Tibial nerve (tissue), 4 donors: Measurements from ENCODE around the gene ITM2C. TPM values are rescaled to one million over a fixed set of nuclear protein-coding genes. Genes with fewer than 3 reads are reported as not detected.

Source experiments
- DNase-seq, 2 donors: peaks; one replicate each; pipeline ENCODE4 v3.0.0-alpha.2; 2019; ENCODE audit warnings: low spot score in 2 of 2
- H3K27ac ChIP-seq, 4 donors: fragments of 200-600 bp; sonication (generic) in 3 of 4; one replicate each; pipeline ENCODE4 v1.5.1; 2017 to 2019; ENCODE audit warnings: mild to moderate bottlenecking in 1 of 4
- H3K27me3 ChIP-seq, 2 donors: fragments of 200-600 bp; sonication (generic) in 1 of 2; one replicate each; pipeline versions ENCODE4 v1.5.1 to v1.6.0; 2017 to 2019
- H3K36me3 ChIP-seq, 3 donors: fragments of 200-600 bp; sonication (generic); one replicate each; pipeline ENCODE4 v1.5.1; 2018 to 2019
- H3K4me1 ChIP-seq, 4 donors: fragments of 200-600 bp; sonication (generic) in 3 of 4; one replicate each; pipeline ENCODE4 v1.5.1; 2017 to 2019
- H3K4me3 ChIP-seq, 4 donors: fragments of 200-600 bp; sonication (generic) in 3 of 4; one replicate each; pipeline ENCODE4 v1.5.1; 2017 to 2019; ENCODE audit warnings: mild to moderate bottlenecking in 1 of 4, moderate library complexity in 1 of 4
- H3K9me3 ChIP-seq, 4 donors: fragments of 200-600 bp; sonication (generic) in 3 of 4; one replicate each; pipeline ENCODE4 v1.5.1; 2017 to 2019
- CTCF ChIP-seq, 5 experiments: fragments of 200-600 bp in 3 of 5; fragments of 450-650 bp in 2 of 5; sonication (generic) in 3 of 5; IDR thresholded peaks; one replicate each; pipeline ENCODE4 v1.5.1; 2016 to 2019; ENCODE audit warnings: antibody characterized with exemption in 5 of 5, mild to moderate bottlenecking in 3 of 5, moderate library complexity in 2 of 5
- EP300 ChIP-seq, 2 donors: sonication (generic); formaldehyde crosslinking; IDR thresholded peaks; one replicate each; pipeline ENCODE4 v1.6.1; 2017; ENCODE audit warnings: antibody characterized with exemption in 2 of 2, mild to moderate bottlenecking in 1 of 2
- POLR2A ChIP-seq, 2 donors: fragments of 450-650 bp; IDR thresholded peaks; one replicate each; pipeline ENCODE4 v1.6.1; 2017; ENCODE audit warnings: antibody characterized with exemption in 2 of 2, mild to moderate bottlenecking in 2 of 2, moderate library complexity in 2 of 2
- WGBS, 2 donors: methylation state at CpG; one replicate each; pipeline ENCODE4 v1.1.5; 2018; 5-methylcytosine and 5-hydroxymethylcytosine counted together
- total RNA-seq, 4 donors: library from RNA; depleted of rRNA; stranded (reverse); fragments of >200 nt; gene quantifications; one replicate each; pipeline ENCODE4 v1.1.0, GENCODE V29; 2016

ITM2C gene
- total RNA-seq, 4 donors from 2014 or later: 80.1 to 146 (median 128) TPM

GRCh38 chr2:230919240-230919639 is 54.5 kb downstream of the ITM2C start:
- 69 to 78% methylated on average over 2 of the region's 2 CpGs for WGBS, 2 donors
- no peaks in the 10 kb centered on the region for H3K36me3 ChIP-seq
- no peak for DNase-seq
- TF ChIP-seq POLR2A (IDR thresholded peaks at IDR 0.05): no peak
- TF ChIP-seq CTCF (IDR thresholded peaks at IDR 0.05): no peak
- TF ChIP-seq EP300 (IDR thresholded peaks at IDR 0.05): no peak
- H3K9me3 ChIP-seq: no peaks in the 10 kb centered on the region
- H3K27me3 ChIP-seq: no peaks in the 10 kb centered on the region
- H3K27ac ChIP-seq: no peak overlapping the region
- H3K4me3 ChIP-seq: no peak overlapping the region
- H3K4me1 ChIP-seq: no peaks in the 10 kb centered on the region

- H3K4me1 ChIP-seq: no peaks in the 10 kb centered on the region
- no peaks in the 10 kb centered on the region for H3K27me3 ChIP-seq
- DNase-seq: no peak
- 36 to 55% methylated on average over 2 of the region's 2 CpGs for WGBS, 2 donors
- H3K4me3 ChIP-seq: no peak overlapping the region
- no peaks in the 10 kb centered on the region for H3K9me3 ChIP-seq
- H3K27ac ChIP-seq: no peak overlapping the region
- H3K36me3 ChIP-seq: no peaks in the 10 kb centered on the region
- TF ChIP-seq EP300 (IDR thresholded peaks at IDR 0.05) (no peak), CTCF (IDR thresholded peaks at IDR 0.05) (no peak), POLR2A (IDR thresholded peaks at IDR 0.05) (no peak)
Observed at GRCh38 chr2:230919681-230920080, 54.9 kb downstream of the ITM2C start.

GRCh38 chr2:230920167-230920566 is 55.4 kb downstream of the ITM2C start:
- DNase-seq: no peak
- no peak for TF ChIP-seq EP300 (IDR thresholded peaks at IDR 0.05)
- TF ChIP-seq POLR2A (IDR thresholded peaks at IDR 0.05): no peak
- TF ChIP-seq CTCF (IDR thresholded peaks at IDR 0.05): no peak
- WGBS, 2 donors: 42 to 49% methylated on average over 2 of the region's 2 CpGs

DNA sequence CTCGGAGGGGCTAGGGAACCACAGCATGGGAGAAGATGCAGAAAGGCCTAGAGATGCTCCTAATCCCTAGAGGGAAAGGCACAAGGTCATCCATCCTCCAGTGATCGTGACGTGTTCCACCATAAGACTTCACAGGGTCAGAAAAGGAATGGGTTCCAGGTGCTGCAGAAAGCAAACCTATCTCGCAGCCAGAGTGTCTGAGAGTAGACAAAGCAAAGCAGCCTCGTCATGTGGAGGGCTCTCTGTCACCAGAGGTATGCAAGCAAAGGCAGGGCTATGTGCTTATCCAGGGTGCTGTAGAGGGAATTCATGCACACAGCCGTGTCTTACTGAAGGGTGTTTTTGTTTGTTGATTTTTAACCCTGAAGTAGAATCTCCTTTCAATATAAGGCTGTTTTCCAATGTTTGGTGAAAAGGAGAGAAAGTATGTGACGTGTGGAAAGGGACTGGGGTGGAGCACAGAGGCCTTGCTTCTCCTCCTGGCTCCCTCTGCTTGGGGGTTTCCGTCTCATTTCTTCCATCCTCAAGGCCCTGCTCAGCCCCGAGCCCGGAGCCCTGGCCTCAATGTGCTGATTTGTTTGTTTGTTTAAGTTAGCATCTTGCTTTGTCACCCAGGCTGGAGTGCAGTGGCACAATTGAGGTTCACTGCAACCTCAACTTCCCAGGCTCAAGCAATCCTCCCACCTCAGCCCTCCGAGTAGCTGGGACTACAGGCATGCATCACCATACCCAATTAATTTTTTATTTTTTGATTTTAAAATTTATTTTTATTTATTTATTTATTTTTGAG is 57.3 kb downstream of the ITM2C start:
- no peak overlapping the region for H3K27ac ChIP-seq
- H3K4me3 ChIP-seq: no peak overlapping the region
- no peaks in the 10 kb centered on the region for H3K36me3 ChIP-seq
- 79% methylated on average over 11 of the region's 11 CpGs for WGBS, 2 donors
- H3K9me3 ChIP-seq: no peaks in the 10 kb centered on the region
- H3K27me3 ChIP-seq: no peaks in the 10 kb centered on the region
- TF ChIP-seq POLR2A (IDR thresholded peaks at IDR 0.05) (no peak), EP300 (IDR thresholded peaks at IDR 0.05) (no peak), CTCF (IDR thresholded peaks at IDR 0.05) (no peak)
- no peak for DNase-seq
- no peaks in the 10 kb centered on the region for H3K4me1 ChIP-seq

More at GRCh38 chr2:230920167-230920566, 55.4 kb downstream of the ITM2C start:
- H3K9me3 ChIP-seq: no peaks in the 10 kb centered on the region
- no peaks in the 10 kb centered on the region for H3K36me3 ChIP-seq
- H3K4me3 ChIP-seq: no peak overlapping the region
- no peaks in the 10 kb centered on the region for H3K27me3 ChIP-seq
- H3K27ac ChIP-seq: no peak overlapping the region
- H3K4me1 ChIP-seq: no peaks in the 10 kb centered on the region

GRCh38 chr2:230922951-230923717 is 58.4 kb downstream of the ITM2C start:
- H3K27ac ChIP-seq: no peak overlapping the region
- H3K36me3 ChIP-seq: no peaks in the 10 kb centered on the region
- no peaks in the 10 kb centered on the region for H3K4me1 ChIP-seq
- no peaks in the 10 kb centered on the region for H3K9me3 ChIP-seq
- no peaks in the 10 kb centered on the region for H3K27me3 ChIP-seq
- DNase-seq: no peak
- TF ChIP-seq EP300 (IDR thresholded peaks at IDR 0.05) (no peak), CTCF (IDR thresholded peaks at IDR 0.05) (no peak), POLR2A (IDR thresholded peaks at IDR 0.05) (no peak)
- 88 to 91% methylated on average over 16 of the region's 16 CpGs for WGBS, 2 donors
- no peak overlapping the region for H3K4me3 ChIP-seq
